HG03558 (cell line): ENCODE results near the gene MRTFA.

Source experiments
- ATAC-seq: cut with Tn5 transposase; IDR thresholded peaks from one replicate; pipeline ENCODE4 v1.9.1; 2021; ENCODE audit warnings: moderate number of reproducible peaks; ENCODE audit not compliant: unreplicated experiment; ENCODE audit errors: extremely low read depth

The MRTFA gene

DNA sequence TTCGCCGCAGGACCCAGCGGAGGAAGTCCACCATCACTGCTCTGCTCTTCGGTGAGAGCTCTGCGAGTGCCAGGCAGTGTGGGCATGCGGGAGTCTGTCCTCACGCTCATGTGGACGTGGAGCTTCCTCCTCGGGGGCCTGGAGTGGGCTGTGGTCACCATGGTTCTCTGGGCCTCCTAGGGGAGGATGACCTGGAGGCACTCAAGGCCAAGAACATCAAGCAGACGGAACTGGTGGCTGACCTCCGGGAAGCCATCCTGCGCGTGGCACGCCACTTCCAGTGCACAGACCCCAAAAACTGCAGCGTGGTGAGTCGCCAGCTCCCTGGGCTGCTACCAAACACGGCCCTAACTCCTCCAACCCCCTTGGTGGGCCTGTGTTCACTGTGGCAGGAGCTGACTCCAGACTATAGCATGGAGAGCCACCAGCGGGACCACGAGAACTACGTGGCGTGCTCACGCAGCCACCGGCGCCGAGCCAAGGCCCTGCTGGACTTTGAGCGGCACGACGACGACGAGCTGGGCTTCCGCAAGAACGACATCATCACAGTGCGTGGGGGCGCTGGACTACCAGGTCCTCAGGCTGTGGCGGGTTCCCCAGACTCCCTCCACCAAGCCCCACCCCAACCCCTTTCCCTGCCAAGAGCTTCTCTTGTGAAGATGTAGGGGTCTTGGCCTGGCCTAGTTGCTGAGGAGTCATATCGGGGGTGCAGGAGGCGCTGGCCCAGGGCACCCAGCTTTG lies 229.3 kb downstream of the MRTFA start:
- ATAC-seq: no peak

DNA sequence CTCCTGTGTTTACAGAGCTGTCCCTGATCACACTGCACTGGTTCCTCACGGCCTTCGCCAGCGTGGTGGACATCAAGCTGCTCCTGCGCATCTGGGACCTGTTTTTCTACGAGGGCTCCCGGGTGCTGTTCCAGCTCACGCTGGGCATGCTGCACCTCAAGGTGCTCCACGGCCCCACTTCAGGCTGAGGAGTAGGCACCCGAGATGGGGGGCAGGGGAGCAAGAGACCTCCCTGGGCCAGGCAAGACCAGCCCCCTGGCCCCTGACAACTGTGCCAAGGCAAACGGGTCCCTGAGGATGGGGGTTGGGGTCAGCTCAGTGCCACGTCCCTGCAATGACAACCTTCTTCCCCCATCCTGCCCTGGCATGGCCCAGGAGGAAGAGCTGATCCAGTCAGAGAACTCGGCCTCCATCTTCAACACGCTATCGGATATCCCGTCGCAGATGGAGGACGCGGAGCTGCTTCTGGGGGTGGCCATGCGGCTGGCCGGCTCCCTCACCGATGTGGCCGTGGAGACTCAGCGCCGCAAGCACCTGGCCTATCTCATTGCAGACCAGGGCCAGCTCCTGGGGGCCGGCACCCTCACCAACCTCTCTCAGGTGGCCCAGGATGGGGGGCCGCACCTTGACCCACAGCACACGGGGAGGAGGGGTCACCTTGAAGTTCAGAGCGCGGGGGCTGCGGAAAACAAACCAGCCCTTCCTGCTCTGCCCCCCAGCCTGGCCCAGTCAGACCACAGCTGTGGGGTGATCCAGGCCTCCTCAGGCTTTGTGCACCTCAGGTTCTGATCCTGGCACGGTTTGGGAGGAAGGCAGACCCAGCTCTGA lies 230.2 kb downstream of the MRTFA start:
- no peak for ATAC-seq

DNA sequence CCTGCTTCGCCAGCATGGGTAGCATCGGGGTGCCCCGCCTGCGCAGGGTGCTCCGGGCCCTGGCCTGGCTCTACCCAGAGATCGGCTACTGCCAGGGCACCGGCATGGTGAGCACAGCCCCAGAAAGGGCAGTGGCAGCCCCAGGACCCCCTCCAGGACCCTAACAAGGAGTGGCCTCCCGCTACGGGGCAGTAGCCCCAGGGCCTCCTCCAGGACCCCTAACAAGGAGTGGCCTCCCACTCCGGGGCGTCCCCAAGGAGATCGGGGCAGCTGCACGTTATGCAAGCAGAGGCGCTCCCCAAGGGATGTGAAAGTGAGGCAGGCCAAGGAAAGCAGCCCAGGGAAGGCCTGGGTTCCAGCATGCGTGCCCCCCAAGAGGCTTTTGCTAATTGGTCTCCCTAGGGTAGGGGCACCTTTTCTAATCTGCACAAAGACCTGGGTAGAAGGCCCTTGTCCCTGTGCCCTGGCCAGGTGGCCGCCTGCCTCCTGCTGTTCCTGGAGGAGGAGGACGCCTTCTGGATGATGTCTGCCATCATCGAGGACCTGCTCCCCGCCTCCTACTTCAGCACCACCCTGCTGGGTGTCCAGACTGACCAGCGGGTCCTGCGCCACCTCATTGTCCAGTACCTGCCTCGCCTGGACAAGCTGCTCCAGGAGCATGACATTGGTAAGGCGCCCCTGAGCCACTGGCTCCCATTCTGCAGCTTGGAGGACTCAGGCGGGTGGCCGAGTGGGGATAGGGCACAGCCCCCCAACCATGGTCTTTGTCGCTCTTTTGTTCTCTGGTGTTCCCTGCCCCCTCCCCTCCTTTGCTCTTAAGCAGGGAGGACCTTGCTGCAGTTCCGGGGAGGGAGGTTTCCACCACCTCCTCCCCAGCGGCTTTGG lies 231.1 kb downstream of the MRTFA start:
- no peak for ATAC-seq

- no peak for ATAC-seq
Measured at GRCh38 chr22:40404251-40405177, 232.0 kb downstream of the MRTFA start.

GRCh38 chr22:40403651-40404050 lies 232.9 kb downstream of the MRTFA start:
- no peak for ATAC-seq

DNA sequence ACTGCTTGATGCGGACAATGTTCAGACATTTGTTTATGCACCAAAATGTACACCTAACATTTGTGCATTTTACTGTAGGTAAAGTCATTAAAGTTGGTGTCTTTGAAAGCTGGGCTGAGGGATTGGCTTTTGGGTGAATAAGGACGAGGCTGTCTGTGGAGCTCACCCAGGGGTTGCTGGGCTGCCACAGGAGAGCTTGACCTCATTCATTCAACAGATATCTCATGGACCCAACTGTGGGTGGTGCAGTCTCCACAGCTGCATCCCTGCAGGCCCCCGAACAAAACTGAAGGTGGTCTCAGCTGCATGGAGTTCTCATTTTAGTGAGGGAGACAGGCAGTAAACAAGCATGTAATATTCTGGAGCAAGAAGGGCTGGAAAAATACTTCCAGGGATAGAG lies 233.4 kb downstream of the MRTFA start:
- no peak for ATAC-seq

- no peak for ATAC-seq
Measured at GRCh38 chr22:40401981-40402406, 234.5 kb downstream of the MRTFA start.

- ATAC-seq: no peak
Measured at GRCh38 chr22:40401532-40401931, 235.0 kb downstream of the MRTFA start.

DNA sequence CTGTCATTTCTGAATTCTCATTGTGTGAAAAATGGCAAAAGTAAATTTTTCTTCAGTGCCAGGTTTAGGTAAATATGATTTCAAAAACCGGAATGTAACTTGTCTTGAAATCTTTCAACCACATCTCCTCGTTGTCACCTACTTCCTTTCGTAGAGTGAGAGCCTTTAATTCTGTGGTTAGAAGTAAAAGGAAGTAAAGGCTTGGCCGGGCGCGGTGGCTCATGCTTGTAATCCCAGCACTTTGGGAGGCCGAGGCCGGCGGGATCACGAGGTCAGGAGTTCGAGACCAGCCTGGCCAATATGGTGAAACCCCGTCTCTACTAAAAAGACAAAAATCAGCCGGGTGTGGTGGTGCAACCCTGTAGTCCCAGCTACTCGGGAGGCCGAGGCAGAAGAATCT lies 236.4 kb downstream of the MRTFA start:
- no peak for ATAC-seq

DNA sequence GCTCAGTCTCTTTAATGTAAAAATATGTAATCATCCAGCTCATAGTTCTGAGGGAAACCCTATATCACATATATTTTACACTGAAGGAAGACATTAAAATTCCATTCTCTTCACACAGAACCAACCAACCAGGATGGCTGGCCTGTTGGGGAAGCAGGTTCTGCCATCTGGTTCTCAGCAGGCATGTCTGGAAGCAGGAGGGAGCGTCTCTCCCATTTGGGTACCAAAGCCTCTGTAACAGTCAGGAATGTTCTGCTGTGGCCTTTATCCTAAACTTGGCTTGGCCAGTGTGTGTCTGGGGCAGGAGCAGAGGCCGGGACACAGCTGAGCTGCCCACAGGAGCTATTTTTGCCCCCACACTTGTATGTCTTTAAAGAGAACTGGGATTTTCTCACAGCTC lies 236.9 kb downstream of the MRTFA start:
- no peak for ATAC-seq

DNA sequence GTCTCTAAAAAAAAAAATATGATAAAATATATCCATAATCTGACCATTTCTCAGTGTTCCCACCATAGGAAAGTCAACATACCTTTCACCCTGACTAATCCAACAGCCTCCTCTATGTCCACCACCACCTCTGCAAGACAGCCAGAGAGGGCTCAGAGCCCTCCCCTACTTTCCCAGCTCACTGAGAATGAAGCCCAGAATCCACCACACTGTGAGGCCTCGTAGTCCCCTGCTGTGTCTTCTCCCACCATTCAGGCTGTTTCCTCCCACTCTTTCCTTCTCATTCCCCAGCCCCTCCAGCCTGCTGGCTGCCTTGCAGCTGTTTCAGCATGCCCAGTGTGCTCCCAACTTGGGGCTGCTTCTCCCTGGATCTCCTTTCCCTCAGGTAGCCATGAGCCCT lies 239.1 kb downstream of the MRTFA start:
- no peak for ATAC-seq

- ATAC-seq: no peak
Measured at GRCh38 chr22:40396882-40397281, 239.6 kb downstream of the MRTFA start.

DNA sequence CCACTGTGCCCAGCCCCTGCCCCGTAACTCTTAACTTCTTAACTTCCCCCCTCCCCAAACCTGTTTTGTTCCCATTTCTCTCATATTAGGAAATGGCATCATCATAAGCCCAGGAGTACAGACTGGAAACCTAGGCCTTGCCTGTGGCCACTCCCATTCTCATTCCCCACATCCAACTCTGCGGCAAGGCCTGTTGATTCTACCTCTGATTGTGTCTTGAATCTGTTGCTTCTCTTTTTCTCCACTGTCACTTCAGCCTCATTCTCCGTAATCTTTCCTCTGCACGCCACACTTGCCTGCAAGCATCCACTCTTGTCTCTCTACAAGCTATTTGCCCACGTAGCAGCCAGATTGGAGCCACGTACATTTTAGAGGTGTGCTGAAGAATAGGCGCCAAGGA lies 240.9 kb downstream of the MRTFA start:
- no peak for ATAC-seq

GRCh38 chr22:40394607-40395006 lies 241.9 kb downstream of the MRTFA start:
- ATAC-seq: no peak

DNA sequence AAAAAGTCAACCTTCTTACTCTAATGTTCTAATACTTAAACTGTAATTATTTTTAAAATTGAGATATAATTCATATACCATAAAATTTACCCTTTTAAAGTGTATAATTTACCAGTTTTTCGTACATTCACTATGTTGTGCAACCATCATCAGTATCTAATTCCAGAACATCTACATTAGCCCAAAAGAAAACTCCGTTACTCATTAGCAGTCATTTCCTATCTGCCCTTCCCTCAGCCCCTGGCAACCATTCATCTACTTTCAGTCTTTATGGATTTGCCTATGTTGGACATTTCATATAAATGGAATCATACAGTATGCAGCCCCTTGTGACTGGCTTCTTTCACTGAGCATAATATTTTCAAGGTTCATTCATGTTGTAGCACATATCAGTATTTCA lies 243.9 kb downstream of the MRTFA start:
- no peak for ATAC-seq

DNA sequence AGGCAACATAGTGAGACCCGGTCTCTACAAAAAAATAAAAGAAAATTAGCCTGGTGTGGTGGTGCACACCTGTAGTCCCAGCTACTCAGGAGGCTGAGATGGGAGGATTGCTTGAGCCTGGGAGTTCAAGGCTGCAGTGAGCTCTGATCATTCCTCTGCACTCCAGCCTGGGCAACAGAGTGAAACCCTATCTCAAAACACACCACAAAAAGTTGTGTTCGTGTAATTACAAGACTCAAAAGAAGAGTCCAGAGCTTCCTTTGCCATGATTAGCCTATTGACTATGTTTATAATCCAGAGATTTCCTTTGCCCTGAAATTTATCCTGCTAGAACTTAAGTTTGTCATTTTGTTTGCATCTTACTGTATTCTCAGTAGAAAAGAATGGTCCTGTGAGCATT lies 245.1 kb downstream of the MRTFA start:
- no peak for ATAC-seq

DNA sequence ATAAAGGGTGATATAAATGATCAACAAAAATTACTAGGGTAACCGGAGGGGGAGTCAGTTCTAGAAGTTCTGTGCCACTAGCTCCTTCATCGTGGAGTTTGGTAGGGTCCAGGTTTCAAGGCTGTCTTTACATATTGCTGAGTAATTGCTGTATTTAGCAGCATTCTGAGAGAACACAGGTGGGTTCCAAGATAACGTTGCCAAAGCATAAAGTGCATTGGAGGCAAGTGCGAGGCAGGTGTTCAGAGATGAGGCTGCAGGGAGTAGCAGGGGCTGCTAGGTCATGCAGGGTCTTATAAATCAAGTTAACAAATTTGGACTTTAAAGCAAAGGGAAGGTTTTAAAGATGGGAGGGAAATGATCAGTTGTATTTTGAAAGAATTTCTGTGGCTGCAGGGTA lies 248.3 kb downstream of the MRTFA start:
- ATAC-seq: no peak

- no peak for ATAC-seq
Measured at GRCh38 chr22:40387746-40388145, 248.8 kb downstream of the MRTFA start.

GRCh38 chr22:40385036-40385782 lies 251.3 kb downstream of the MRTFA start:
- no peak for ATAC-seq
